Omental fat pad (tissue), 4 donors: ENCODE data around the gene TRAP1. TPM values are rescaled to one million over a fixed set of nuclear protein-coding genes. Genes with fewer than 3 reads are reported as not detected.

Source experiments
- ATAC-seq: fragments of 150-250 bp; one replicate; pipeline ENCODE4 v1.9.1; 2016; ENCODE audit warnings: mild to moderate bottlenecking, moderate library complexity; ENCODE audit not compliant: low FRiP score
- DNase-seq: peaks from one replicate; pipeline ENCODE4 v3.0.0-alpha.2; 2019; ENCODE audit warnings: low spot score
- CTCF ChIP-seq, 3 donors: fragments of 450-650 bp; IDR thresholded peaks; one replicate each; pipeline ENCODE4 v1.5.1; 2016 to 2017; ENCODE audit warnings: antibody characterized with exemption in 3 of 3, mild to moderate bottlenecking in 3 of 3, moderate library complexity in 2 of 3
- total RNA-seq, 4 donors: library from RNA; depleted of rRNA; stranded (reverse); fragments of >200 nt; gene quantifications; one replicate each; pipeline ENCODE4 v1.1.0, GENCODE V29; 2016

Gene TRAP1
- total RNA-seq, 4 donors from 2014 or later: 53.4 to 79.9 (median 70.5) TPM

- TF ChIP-seq CTCF (IDR thresholded peaks at IDR 0.05): no peak
- no peak for DNase-seq
- no peak for ATAC-seq
Measured at GRCh38 chr16:3759736-3760135, 42.4 kb upstream of the TRAP1 start.

GRCh38 chr16:3756113-3756512 lies 38.8 kb upstream of the TRAP1 start:
- no peak for TF ChIP-seq CTCF (IDR thresholded peaks at IDR 0.05)
- DNase-seq: no peak
- no peak for ATAC-seq

- no peak for TF ChIP-seq CTCF (IDR thresholded peaks at IDR 0.05)
- ATAC-seq (no peak), DNase-seq (no peak)
Measured at GRCh38 chr16:3755249-3755648, 37.9 kb upstream of the TRAP1 start.

GRCh38 chr16:3754772-3755171 lies 37.4 kb upstream of the TRAP1 start:
- no peak for TF ChIP-seq CTCF (IDR thresholded peaks at IDR 0.05)
- DNase-seq (no peak), ATAC-seq (no peak)

- DNase-seq (no peak), ATAC-seq (no peak)
- TF ChIP-seq CTCF (IDR thresholded peaks at IDR 0.05): no peak
Measured at GRCh38 chr16:3754081-3754703, 36.9 kb upstream of the TRAP1 start.

GRCh38 chr16:3752984-3753383 lies 35.7 kb upstream of the TRAP1 start:
- no peak for TF ChIP-seq CTCF (IDR thresholded peaks at IDR 0.05)
- ATAC-seq (no peak), DNase-seq (no peak)

GRCh38 chr16:3751878-3752277 lies 34.6 kb upstream of the TRAP1 start:
- ATAC-seq (no peak), DNase-seq (no peak)
- no peak for TF ChIP-seq CTCF (IDR thresholded peaks at IDR 0.05)
